ENCODE measurements around the gene RPH3AL. TPM values are rescaled to one million over a fixed set of nuclear protein-coding genes. Genes with fewer than 3 reads are reported as not detected.
"Not testable (repeated sequence)": the region's sequence is repeated elsewhere in the genome, so short reads cannot be mapped to it uniquely, and the experiment has no call there.

The RPH3AL gene
- total RNA-seq, 2 experiments from 2014 or later = 2.4 to 2.8 TPM

GRCh38 chr17:218432-219110 lies 134.0 kb downstream of the RPH3AL start:
- Histone ChIP-seq H3K4me3 (ENCODE audit: low read length) (no peak overlapping the region), H3K9me3 (ENCODE audit: control insufficient read depth in 1 of 2, insufficient read depth in 1 of 2, low read length in 2 of 2) (no peaks in the 10 kb centered on the region), H3K27me3 (ENCODE audit: control insufficient read depth in 1 of 2, insufficient read depth in 2 of 2, low read length in 2 of 2) (no peaks in the 10 kb centered on the region), H3K27ac (ENCODE audit: low read depth in 1 of 2, low read length in 2 of 2) (no peak overlapping the region), H3K4me1 (ENCODE audit: insufficient read depth, low read length) (no peaks in the 10 kb centered on the region), H3K36me3 (ENCODE audit: insufficient read depth, low read length) (no peaks in the 10 kb centered on the region)
- POLR2A ChIA-PET = no interaction called here
- H3K4me1 Mint-ChIP-seq (ENCODE audit: low read depth) = no peaks in the 10 kb centered on the region
- no peak for DNase-seq
- H3K27me3 Mint-ChIP-seq = no peaks in the 10 kb centered on the region
- no peaks in the 10 kb centered on the region for H3K36me3 Mint-ChIP-seq (ENCODE audit: low read depth)
- H3K9me3 Mint-ChIP-seq = no peaks in the 10 kb centered on the region
- H3K4me3 Mint-ChIP-seq = no peak overlapping the region
- no peak for ATAC-seq (ENCODE audit: poor library complexity)
- no peak overlapping the region for H3K27ac Mint-ChIP-seq
- intact Hi-C loops (cut with DNase I, micrococcal nuclease) = no loop called here
- CTCF ChIA-PET = no interaction called here
- TF ChIP-seq CTCF (IDR thresholded peaks at IDR 0.05) = no peak

- Histone ChIP-seq H3K27ac (ENCODE audit: low read depth in 1 of 2, low read length in 2 of 2) (no peak overlapping the region), H3K4me3 (ENCODE audit: low read length) (no peak overlapping the region), H3K36me3 (ENCODE audit: insufficient read depth, low read length) (no peaks in the 10 kb centered on the region), H3K27me3 (ENCODE audit: control insufficient read depth in 1 of 2, insufficient read depth in 2 of 2, low read length in 2 of 2) (no peaks in the 10 kb centered on the region), H3K4me1 (ENCODE audit: insufficient read depth, low read length) (no peaks in the 10 kb centered on the region), H3K9me3 (ENCODE audit: control insufficient read depth in 1 of 2, insufficient read depth in 1 of 2, low read length in 2 of 2) (no peaks in the 10 kb centered on the region)
- no peak for ATAC-seq (ENCODE audit: poor library complexity)
- intact Hi-C loops (cut with DNase I, micrococcal nuclease) = no loop called here
- no peak for DNase-seq
- Mint-ChIP-seq H3K27ac (no peak overlapping the region), H3K27me3 (no peaks in the 10 kb centered on the region), H3K9me3 (no peaks in the 10 kb centered on the region), H3K4me1 (ENCODE audit: low read depth) (no peaks in the 10 kb centered on the region), H3K36me3 (ENCODE audit: low read depth) (peaks cover 5% of the 10 kb centered on the region), H3K4me3 (no peak overlapping the region)
- ChIA-PET CTCF (no interaction called here), POLR2A (no interaction called here)
- TF ChIP-seq CTCF (IDR thresholded peaks at IDR 0.05) = no peak
Measured at GRCh38 chr17:216625-217024, 136.0 kb downstream of the RPH3AL start.

- H3K36me3 Mint-ChIP-seq (ENCODE audit: low read depth); H3K4me3 Mint-ChIP-seq; H3K27me3 Mint-ChIP-seq; H3K27me3 ChIP-seq (ENCODE audit: control insufficient read depth in 1 of 2, insufficient read depth in 2 of 2, low read length in 2 of 2); H3K27ac Mint-ChIP-seq; intact Hi-C loops (cut with DNase I, micrococcal nuclease); H3K27ac ChIP-seq (ENCODE audit: low read depth in 1 of 2, low read length in 2 of 2); ATAC-seq (ENCODE audit: poor library complexity); H3K4me1 Mint-ChIP-seq (ENCODE audit: low read depth); H3K36me3 ChIP-seq (ENCODE audit: insufficient read depth, low read length); DNase-seq; H3K4me1 ChIP-seq (ENCODE audit: insufficient read depth, low read length); H3K9me3 ChIP-seq (ENCODE audit: control insufficient read depth in 1 of 2, insufficient read depth in 1 of 2, low read length in 2 of 2); CTCF ChIA-PET; H3K9me3 Mint-ChIP-seq; POLR2A ChIA-PET: not testable (repeated sequence)
- peak overlapping the region; percentile 24 for H3K4me3 ChIP-seq (ENCODE audit: low read length)
Measured at GRCh38 chr17:215563-216478, 136.8 kb downstream of the RPH3AL start.
